Coronary artery (tissue), 2 donors: Measurements from ENCODE around the gene LDAH.

Experiments
- DNase-seq: peaks from one replicate; pipeline ENCODE4 v3.0.0-alpha.2; 2017; ENCODE audit warnings: low spot score
- H3K27ac ChIP-seq, 2 donors: fragments of 200-600 bp; sonication (generic); one replicate each; pipeline ENCODE4 v1.5.1; 2016 to 2019
- H3K4me3 ChIP-seq: fragments of 200-600 bp; sonication (generic); 2 replicates; pipeline ENCODE4 v1.5.1; 2016; ENCODE audit warnings: mild to moderate bottlenecking, moderate library complexity
- TF ChIP-seq, protein P1 (sequence below): fragments of 200-600 bp; sonication (generic); IDR thresholded peaks from one replicate; pipeline ENCODE4 v1.5.1; 2019; ENCODE audit warnings: antibody characterized with exemption

Gene LDAH

GRCh38 chr2:20676353-20677215 is 146.3 kb downstream of the LDAH start:
- H3K27ac ChIP-seq, result peak overlapping the region; percentile 78
- DNase-seq, result no peak
- no peak overlapping the region for H3K4me3 ChIP-seq
- TF ChIP-seq, protein P1, sequence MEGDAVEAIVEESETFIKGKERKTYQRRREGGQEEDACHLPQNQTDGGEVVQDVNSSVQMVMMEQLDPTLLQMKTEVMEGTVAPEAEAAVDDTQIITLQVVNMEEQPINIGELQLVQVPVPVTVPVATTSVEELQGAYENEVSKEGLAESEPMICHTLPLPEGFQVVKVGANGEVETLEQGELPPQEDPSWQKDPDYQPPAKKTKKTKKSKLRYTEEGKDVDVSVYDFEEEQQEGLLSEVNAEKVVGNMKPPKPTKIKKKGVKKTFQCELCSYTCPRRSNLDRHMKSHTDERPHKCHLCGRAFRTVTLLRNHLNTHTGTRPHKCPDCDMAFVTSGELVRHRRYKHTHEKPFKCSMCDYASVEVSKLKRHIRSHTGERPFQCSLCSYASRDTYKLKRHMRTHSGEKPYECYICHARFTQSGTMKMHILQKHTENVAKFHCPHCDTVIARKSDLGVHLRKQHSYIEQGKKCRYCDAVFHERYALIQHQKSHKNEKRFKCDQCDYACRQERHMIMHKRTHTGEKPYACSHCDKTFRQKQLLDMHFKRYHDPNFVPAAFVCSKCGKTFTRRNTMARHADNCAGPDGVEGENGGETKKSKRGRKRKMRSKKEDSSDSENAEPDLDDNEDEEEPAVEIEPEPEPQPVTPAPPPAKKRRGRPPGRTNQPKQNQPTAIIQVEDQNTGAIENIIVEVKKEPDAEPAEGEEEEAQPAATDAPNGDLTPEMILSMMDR, result peak; percentile 35

DNA sequence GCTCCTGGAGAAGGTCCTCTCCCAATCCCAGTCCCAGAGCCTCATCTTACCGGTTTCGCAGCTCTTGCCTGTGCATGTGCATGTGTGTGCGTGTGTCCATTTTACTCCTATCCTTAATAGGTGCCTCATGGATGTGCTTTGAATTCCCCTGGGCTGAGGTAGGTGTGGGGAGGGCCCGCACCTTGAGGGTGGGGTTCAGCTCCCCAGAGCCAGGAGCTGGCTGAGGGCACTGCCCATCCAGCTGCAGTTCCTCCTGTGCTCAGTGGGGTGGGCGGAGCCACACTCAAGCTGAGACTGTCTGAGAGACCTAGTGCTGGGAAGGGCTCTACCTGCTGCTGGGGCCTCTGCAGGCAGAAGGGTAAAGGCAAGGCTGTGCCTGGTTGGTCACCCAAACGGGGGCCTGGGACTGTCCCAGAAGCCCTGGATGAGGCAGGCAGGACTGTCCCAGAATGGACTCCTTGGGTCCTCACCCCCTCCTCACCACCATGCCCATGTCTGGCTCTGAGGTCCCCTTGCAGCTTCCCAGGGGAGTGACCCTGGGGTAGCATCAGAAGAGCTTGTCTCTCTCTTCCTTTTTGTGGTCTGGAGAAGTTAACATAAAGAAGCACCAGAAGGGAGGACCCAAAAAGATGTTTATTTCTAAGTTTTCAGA is 147.1 kb downstream of the LDAH start:
- Histone ChIP-seq H3K27ac (peak overlapping the region; percentile 78), H3K4me3 (no peak overlapping the region)
- DNase-seq, result no peak
- TF ChIP-seq, protein P1, result no peak

DNA sequence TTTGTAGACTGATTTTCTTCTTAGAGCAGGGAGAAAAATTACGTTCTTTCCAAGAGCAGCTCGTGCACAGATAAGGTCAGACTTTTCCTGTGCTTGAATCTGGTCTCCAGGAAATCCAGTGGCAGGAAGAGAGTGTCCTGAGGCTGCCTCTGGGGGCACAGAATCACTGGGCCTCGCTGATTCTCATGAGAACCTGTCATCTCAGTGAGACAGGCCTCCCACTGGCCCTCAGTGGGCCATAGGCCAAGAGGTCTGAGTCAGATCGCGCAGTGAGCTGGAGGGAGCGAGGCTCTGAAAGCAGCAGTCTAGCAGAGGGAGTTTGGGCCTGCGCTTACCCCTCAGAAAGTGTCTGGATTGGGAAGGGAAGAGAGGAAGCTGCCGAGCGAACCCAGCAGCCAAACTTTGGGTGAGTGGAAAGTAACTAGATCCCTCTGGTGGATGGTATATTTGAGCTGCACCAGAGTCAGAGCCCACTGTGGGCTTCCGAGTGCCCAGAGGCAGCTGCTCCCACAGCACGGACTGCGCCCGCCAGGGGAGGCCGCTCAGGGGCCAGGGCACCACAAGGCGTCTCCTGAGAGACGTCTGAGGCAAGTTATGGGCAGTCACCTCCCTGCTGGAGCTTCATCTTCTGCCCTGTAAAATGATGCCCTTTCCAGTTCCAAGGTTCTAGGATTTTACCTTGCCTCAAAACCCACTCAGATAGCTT is 147.8 kb downstream of the LDAH start:
- Histone ChIP-seq H3K27ac (peak overlapping the region; percentile 78), H3K4me3 (peak overlapping the region; percentile 8)
- TF ChIP-seq, protein P1, result no peak
- DNase-seq, result peak; percentile 87

GRCh38 chr2:20674309-20674965 is 148.5 kb downstream of the LDAH start:
- DNase-seq, result no peak
- Histone ChIP-seq H3K27ac (peak overlapping the region; percentile 78), H3K4me3 (no peak overlapping the region)
- TF ChIP-seq, protein P1, result no peak

- Histone ChIP-seq H3K27ac (peak overlapping the region; percentile 78), H3K4me3 (no peak overlapping the region)
- no peak for DNase-seq
- TF ChIP-seq, protein P1, result no peak
These were observed 149.1 kb downstream of the LDAH start for GRCh38 chr2:20673686-20674308.

- no peak for DNase-seq
- H3K4me3 ChIP-seq, result no peak overlapping the region
These were observed 150.5 kb downstream of the LDAH start for GRCh38 chr2:20672201-20672951.

More at GRCh38 chr2:20672201-20672951, 150.5 kb downstream of the LDAH start:
- TF ChIP-seq, protein P1, result no peak
- H3K27ac ChIP-seq, result no peak overlapping the region
